Progenitor cell of endocrine pancreas (in vitro differentiated cells): Measurements from ENCODE around the gene TMEM184B. TPM values are rescaled to one million over a fixed set of nuclear protein-coding genes. Genes with fewer than 3 reads are reported as not detected.
"Not testable (repeated sequence)": the region's sequence is repeated elsewhere in the genome, so short reads cannot be mapped to it uniquely, and the experiment has no call there.

Experiments used
- DNase-seq: peaks from one replicate; pipeline ENCODE4 v3.0.0; 2021; ENCODE audit warnings: low spot score; ENCODE audit not compliant: unreplicated experiment
- H3K27ac Mint-ChIP-seq: 2 replicates; pipeline ENCODE4 v1.8.0; 2021; ENCODE audit warnings: mild to moderate bottlenecking, moderate library complexity, mixed read lengths
- H3K27me3 Mint-ChIP-seq: 2 replicates; pipeline ENCODE4 v1.8.0; 2021; ENCODE audit warnings: mixed read lengths
- H3K36me3 Mint-ChIP-seq: 2 replicates; pipeline ENCODE4 v1.8.0; 2022; ENCODE audit warnings: mixed read lengths; ENCODE audit not compliant: insufficient read depth
- H3K4me1 Mint-ChIP-seq: 2 replicates; pipeline ENCODE4 v1.8.0; 2021; ENCODE audit warnings: low read depth, mixed read lengths
- H3K4me3 Mint-ChIP-seq: 2 replicates; pipeline ENCODE4 v1.8.0; 2021; ENCODE audit warnings: low read depth, mild to moderate bottlenecking, moderate library complexity, mixed read lengths
- H3K9me3 Mint-ChIP-seq: 2 replicates; pipeline ENCODE4 v1.8.0; 2021; ENCODE audit warnings: low read depth, mixed read lengths
- total RNA-seq: library from RNA; stranded (reverse); gene quantifications from 2 replicates; pipeline ENCODE4 v1.2.1, GENCODE V29; 2021
- TF ChIP-seq, protein P1 (sequence below): fragments of 200-600 bp; sonication (generic); IDR thresholded peaks from one replicate; pipeline ENCODE4 v1.5.0; 2021; ENCODE audit warnings: antibody characterized with exemption, mild to moderate bottlenecking; ENCODE audit not compliant: unreplicated experiment

Gene TMEM184B
- total RNA-seq, 1 donor from 2014 or later = 71.7 TPM

GRCh38 chr22:38238519-38239071 is 34.2 kb downstream of the TMEM184B start:
- Mint-ChIP-seq H3K9me3 (no peaks in the 10 kb centered on the region), H3K27ac (peak overlapping the region; percentile 84), H3K36me3 (peaks cover 16% of the 10 kb centered on the region), H3K4me3 (no peak overlapping the region), H3K4me1 (peaks cover 35% of the 10 kb centered on the region), H3K27me3 (no peaks in the 10 kb centered on the region)
- TF ChIP-seq, protein P1, sequence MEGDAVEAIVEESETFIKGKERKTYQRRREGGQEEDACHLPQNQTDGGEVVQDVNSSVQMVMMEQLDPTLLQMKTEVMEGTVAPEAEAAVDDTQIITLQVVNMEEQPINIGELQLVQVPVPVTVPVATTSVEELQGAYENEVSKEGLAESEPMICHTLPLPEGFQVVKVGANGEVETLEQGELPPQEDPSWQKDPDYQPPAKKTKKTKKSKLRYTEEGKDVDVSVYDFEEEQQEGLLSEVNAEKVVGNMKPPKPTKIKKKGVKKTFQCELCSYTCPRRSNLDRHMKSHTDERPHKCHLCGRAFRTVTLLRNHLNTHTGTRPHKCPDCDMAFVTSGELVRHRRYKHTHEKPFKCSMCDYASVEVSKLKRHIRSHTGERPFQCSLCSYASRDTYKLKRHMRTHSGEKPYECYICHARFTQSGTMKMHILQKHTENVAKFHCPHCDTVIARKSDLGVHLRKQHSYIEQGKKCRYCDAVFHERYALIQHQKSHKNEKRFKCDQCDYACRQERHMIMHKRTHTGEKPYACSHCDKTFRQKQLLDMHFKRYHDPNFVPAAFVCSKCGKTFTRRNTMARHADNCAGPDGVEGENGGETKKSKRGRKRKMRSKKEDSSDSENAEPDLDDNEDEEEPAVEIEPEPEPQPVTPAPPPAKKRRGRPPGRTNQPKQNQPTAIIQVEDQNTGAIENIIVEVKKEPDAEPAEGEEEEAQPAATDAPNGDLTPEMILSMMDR = no peak
- DNase-seq = no peak

GRCh38 chr22:38236786-38237185 is 36.0 kb downstream of the TMEM184B start:
- Mint-ChIP-seq H3K4me3 (no peak overlapping the region), H3K27ac (peak overlapping the region; percentile 85), H3K27me3 (no peaks in the 10 kb centered on the region), H3K4me1 (peaks cover 24% of the 10 kb centered on the region), H3K36me3 (peaks cover 16% of the 10 kb centered on the region), H3K9me3 (no peaks in the 10 kb centered on the region)
- no peak for DNase-seq
- TF ChIP-seq, protein P1 = no peak

DNA sequence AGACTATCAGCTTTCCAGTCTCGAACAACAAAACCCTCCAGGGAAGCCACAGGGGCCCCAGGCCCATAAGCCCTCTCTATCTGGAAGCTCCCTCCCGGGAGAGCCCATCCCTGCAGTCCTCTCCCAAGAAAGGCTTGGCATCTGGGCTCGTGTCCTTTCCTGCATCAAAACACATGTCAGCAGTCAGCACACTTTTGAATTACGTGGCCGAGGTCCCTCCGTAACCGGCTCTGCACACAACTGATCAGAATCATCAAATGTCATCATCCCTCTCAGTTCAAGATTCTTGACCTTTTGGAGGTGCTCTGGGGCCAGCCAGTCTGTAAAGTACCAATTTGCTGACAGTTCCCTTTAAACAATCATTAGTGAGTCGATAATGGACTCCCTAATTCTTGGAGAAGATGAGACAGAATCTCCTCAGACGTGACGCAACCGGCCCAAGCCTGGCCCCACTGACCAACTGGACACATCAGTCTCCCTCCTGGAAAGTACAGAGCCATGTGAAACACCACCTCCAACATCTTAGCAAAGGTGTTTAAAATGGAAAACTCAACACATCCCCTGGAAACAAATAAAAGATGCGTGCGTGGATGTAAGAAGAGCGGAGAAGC is 37.5 kb downstream of the TMEM184B start:
- Mint-ChIP-seq H3K27ac (peak overlapping the region; percentile 88), H3K27me3 (no peaks in the 10 kb centered on the region), H3K4me1 (peaks cover 15% of the 10 kb centered on the region), H3K4me3 (no peak overlapping the region), H3K36me3 (peaks cover 16% of the 10 kb centered on the region), H3K9me3 (no peaks in the 10 kb centered on the region)
- TF ChIP-seq, protein P1 = no peak
- no peak for DNase-seq

DNA sequence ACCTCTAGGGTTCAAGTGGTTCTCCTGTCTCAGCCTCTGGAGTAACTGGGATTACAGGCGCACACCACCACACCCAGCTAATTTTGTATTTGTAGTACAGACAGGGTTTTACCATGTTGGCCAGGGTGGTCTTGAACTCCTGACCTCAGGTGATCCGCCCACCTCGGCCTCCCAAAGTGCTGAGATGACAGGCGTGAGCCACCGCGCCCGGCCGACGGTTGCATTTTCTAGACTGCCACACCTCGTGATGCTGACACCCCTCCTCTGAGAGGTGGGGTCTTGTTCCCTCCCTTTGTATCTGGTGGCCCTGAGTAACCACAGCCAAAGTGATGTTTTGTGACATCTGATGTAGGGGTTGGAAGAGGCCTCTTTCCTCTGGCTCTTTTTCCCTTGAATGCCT is 39.0 kb downstream of the TMEM184B start:
- not testable (repeated sequence) for H3K4me1 Mint-ChIP-seq, H3K4me3 Mint-ChIP-seq, H3K27me3 Mint-ChIP-seq, H3K9me3 Mint-ChIP-seq, H3K27ac Mint-ChIP-seq, DNase-seq
- H3K36me3 Mint-ChIP-seq = peaks cover 13% of the 10 kb centered on the region

DNA sequence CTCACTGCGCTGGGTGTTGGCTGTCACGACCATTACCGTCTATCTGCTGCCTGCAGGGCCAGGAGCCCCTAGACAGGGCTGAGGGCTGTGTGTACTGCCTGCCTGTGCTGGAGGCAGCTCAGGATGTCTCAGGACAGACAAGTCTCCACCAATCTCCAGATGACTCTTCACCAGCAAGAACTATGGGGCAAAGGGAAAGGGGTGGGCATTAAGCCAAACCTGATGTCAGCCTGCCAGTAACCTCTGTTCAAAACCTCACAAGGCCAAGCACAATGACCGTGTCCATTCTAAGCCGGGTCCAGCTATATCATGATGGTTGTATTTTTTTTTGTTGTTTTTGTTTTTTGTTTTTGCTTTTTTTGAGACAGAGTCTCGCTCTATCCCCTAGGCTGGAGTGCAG is 39.4 kb downstream of the TMEM184B start:
- Mint-ChIP-seq H3K9me3 (no peaks in the 10 kb centered on the region), H3K27ac (no peak overlapping the region), H3K4me3 (no peak overlapping the region), H3K4me1 (peaks cover 10% of the 10 kb centered on the region), H3K36me3 (peaks cover 16% of the 10 kb centered on the region), H3K27me3 (no peaks in the 10 kb centered on the region)
- DNase-seq = no peak
- TF ChIP-seq, protein P1 = no peak

- TF ChIP-seq, protein P1 = no peak
- peaks cover 10% of the 10 kb centered on the region for H3K4me1 Mint-ChIP-seq
- no peak overlapping the region for H3K4me3 Mint-ChIP-seq
- H3K9me3 Mint-ChIP-seq = no peaks in the 10 kb centered on the region
- no peaks in the 10 kb centered on the region for H3K27me3 Mint-ChIP-seq
- H3K27ac Mint-ChIP-seq = no peak overlapping the region
- H3K36me3 Mint-ChIP-seq = peaks cover 16% of the 10 kb centered on the region
- DNase-seq = no peak
Measured at GRCh38 chr22:38232196-38232595, 40.6 kb downstream of the TMEM184B start.
